ENCODE measurements around the gene NFIL3. TPM values are rescaled to one million over a fixed set of nuclear protein-coding genes. Genes with fewer than 3 reads are reported as not detected.

NFIL3 gene
- total RNA-seq, 1 experiment from 2014 or later: 13.3 TPM

DNA sequence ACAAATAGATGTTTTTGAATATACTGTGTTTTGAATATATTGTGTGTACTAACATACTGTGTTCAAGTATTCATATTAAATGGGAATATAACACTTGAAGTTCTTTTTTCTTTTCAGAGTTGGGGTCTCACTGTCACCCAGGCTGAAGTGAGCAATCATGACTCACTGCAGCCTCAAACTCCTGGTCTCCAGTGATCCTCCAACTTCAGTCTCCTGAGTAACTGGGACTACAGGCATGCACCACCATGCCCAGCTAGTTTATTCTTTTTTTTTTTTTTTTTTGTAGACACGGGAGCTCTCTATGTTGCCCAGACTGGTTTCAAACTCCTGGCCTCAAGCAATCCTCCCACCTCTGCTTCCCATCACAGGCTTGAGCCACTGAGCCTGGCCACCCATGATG is 38.7 kb downstream of the NFIL3 start:
- intact Hi-C loops (cut with micrococcal nuclease; ENCODE audit: unreplicated experiment) (no loop called here), in situ Hi-C loops (cut with HindIII; ENCODE audit: low pct_unique_long_range_greater_than_20kb, low sequenced_read_pairs) (no loop called here)
- Histone ChIP-seq H3K27me3 (ENCODE audit: control insufficient read depth, insufficient read depth, low read length) (no peaks in the 10 kb centered on the region), H3K27ac (ENCODE audit: low read length) (no peak overlapping the region), H3K4me3 (ENCODE audit: low read depth in 2 of 2, low read length in 2 of 2) (no peak overlapping the region), H3K9me3 (ENCODE audit: control insufficient read depth, insufficient read depth, low read depth, low read length) (no peaks in the 10 kb centered on the region), H3K4me1 (ENCODE audit: control insufficient read depth, insufficient read depth, low read length) (no peaks in the 10 kb centered on the region), H3K36me3 (ENCODE audit: control insufficient read depth, insufficient read depth, low read length) (no peaks in the 10 kb centered on the region)
- ChIA-PET POLR2A (no interaction called here), CTCF (interaction anchor here (0.6 kb wide), 1 partner anchor 1204 kb away, joined by 3 read pairs; no protein-coding TSS in a partner anchor)
- TF ChIP-seq CTCF (IDR thresholded peaks at IDR 0.05) (no peak), POLR2AphosphoS5 (IDR thresholded peaks at IDR 0.05; ENCODE audit: low read depth, low read length) (no peak), SIN3A (IDR thresholded peaks at IDR 0.05; ENCODE audit: borderline replicate concordance, insufficient read depth, low read depth, low read length) (no peak), TCF7L2 (IDR thresholded peaks at IDR 0.05; ENCODE audit: low read depth, low read length) (no peak)
- TF ChIP-seq, protein P1, sequence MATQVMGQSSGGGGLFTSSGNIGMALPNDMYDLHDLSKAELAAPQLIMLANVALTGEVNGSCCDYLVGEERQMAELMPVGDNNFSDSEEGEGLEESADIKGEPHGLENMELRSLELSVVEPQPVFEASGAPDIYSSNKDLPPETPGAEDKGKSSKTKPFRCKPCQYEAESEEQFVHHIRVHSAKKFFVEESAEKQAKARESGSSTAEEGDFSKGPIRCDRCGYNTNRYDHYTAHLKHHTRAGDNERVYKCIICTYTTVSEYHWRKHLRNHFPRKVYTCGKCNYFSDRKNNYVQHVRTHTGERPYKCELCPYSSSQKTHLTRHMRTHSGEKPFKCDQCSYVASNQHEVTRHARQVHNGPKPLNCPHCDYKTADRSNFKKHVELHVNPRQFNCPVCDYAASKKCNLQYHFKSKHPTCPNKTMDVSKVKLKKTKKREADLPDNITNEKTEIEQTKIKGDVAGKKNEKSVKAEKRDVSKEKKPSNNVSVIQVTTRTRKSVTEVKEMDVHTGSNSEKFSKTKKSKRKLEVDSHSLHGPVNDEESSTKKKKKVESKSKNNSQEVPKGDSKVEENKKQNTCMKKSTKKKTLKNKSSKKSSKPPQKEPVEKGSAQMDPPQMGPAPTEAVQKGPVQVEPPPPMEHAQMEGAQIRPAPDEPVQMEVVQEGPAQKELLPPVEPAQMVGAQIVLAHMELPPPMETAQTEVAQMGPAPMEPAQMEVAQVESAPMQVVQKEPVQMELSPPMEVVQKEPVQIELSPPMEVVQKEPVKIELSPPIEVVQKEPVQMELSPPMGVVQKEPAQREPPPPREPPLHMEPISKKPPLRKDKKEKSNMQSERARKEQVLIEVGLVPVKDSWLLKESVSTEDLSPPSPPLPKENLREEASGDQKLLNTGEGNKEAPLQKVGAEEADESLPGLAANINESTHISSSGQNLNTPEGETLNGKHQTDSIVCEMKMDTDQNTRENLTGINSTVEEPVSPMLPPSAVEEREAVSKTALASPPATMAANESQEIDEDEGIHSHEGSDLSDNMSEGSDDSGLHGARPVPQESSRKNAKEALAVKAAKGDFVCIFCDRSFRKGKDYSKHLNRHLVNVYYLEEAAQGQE (IDR thresholded peaks at IDR 0.05; ENCODE audit: insufficient read depth in 1 of 2, low read depth in 2 of 2, low read length in 1 of 2): no peak
- BruUV-seq (replicated peaks): no TSS peak
- no peak for DNase-seq (ENCODE audit: low read depth, low spot score)
- no peak for ATAC-seq

GRCh38 chr9:91383577-91383976 is 40.1 kb downstream of the NFIL3 start:
- ChIA-PET CTCF (no interaction called here), POLR2A (no interaction called here)

More at GRCh38 chr9:91383577-91383976, 40.1 kb downstream of the NFIL3 start:
- H3K4me3 ChIP-seq (ENCODE audit: low read depth in 2 of 2, low read length in 2 of 2): no peak overlapping the region
- ATAC-seq (no peak), DNase-seq (ENCODE audit: low read depth, low spot score) (no peak)
- BruUV-seq (replicated peaks): no TSS peak
- H3K36me3 ChIP-seq (ENCODE audit: control insufficient read depth, insufficient read depth, low read length): no peaks in the 10 kb centered on the region
- no peak overlapping the region for H3K27ac ChIP-seq (ENCODE audit: low read length)
- in situ Hi-C loops (cut with HindIII; ENCODE audit: low pct_unique_long_range_greater_than_20kb, low sequenced_read_pairs) (no loop called here), intact Hi-C loops (cut with micrococcal nuclease; ENCODE audit: unreplicated experiment) (no loop called here)
- H3K4me1 ChIP-seq (ENCODE audit: control insufficient read depth, insufficient read depth, low read length): no peaks in the 10 kb centered on the region
- H3K9me3 ChIP-seq (ENCODE audit: control insufficient read depth, insufficient read depth, low read depth, low read length): no peaks in the 10 kb centered on the region
- TF ChIP-seq CTCF (IDR thresholded peaks at IDR 0.05) (no peak), SIN3A (IDR thresholded peaks at IDR 0.05; ENCODE audit: borderline replicate concordance, insufficient read depth, low read depth, low read length) (no peak), POLR2AphosphoS5 (IDR thresholded peaks at IDR 0.05; ENCODE audit: low read depth, low read length) (no peak)
- H3K27me3 ChIP-seq (ENCODE audit: control insufficient read depth, insufficient read depth, low read length): no peaks in the 10 kb centered on the region

All from Panc1 (cell line).